Subcutaneous adipose tissue (tissue), 4 donors: ENCODE results near the gene TNIP1. TPM values are rescaled to one million over a fixed set of nuclear protein-coding genes. Genes with fewer than 3 reads are reported as not detected.

Experiments
- total RNA-seq, 4 donors: library from RNA; depleted of rRNA; stranded (reverse); fragments of >200 nt; gene quantifications; one replicate each; pipeline ENCODE4 v1.1.0, GENCODE V29; 2016
- TF ChIP-seq, protein P1 (sequence below): fragments of 450-650 bp; IDR thresholded peaks from one replicate; pipeline ENCODE4 v1.5.1; 2016; ENCODE audit warnings: low read depth, mild to moderate bottlenecking, control low read depth, antibody characterized with exemption, moderate library complexity

TNIP1 gene
- total RNA-seq, 4 donors from 2014 or later: 97.1 to 376 (median 190) TPM

DNA sequence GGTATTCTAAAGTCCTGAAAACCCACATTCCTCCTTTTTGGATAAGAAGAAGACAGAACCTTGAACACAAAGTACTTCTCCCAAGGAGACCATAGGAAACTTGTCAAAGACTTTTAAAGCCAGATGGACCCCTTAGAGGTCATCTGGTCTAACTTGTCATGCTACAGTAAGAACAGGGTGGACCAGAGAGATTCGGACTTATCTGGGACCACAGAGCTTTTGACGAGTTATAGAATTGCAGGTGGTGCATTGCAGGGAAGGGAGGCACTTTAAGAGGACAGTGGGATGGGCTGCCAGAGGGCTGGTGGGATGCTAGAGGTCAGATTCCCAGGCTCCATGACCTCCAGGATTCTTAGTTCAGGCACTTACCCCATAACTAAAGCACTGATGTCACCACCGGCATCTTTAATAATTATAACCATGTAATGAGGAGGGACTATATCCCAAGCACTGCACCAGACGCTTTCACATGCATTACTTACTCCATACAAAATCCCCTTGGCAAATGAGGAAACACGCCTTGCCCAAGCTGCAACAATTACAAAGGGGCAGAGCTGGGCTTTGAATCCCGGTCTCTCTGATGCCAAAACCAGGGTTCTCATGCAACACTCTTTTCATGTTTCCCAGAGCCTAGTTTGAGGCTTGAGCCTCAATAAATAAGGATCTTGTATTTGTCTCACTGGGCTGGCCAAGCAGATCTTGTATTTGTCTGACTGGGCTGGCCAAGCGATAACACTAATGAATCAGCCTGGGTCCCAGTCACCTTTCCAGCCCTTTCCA, 73.2 kb downstream of the TNIP1 start:
- TF ChIP-seq, protein P1, sequence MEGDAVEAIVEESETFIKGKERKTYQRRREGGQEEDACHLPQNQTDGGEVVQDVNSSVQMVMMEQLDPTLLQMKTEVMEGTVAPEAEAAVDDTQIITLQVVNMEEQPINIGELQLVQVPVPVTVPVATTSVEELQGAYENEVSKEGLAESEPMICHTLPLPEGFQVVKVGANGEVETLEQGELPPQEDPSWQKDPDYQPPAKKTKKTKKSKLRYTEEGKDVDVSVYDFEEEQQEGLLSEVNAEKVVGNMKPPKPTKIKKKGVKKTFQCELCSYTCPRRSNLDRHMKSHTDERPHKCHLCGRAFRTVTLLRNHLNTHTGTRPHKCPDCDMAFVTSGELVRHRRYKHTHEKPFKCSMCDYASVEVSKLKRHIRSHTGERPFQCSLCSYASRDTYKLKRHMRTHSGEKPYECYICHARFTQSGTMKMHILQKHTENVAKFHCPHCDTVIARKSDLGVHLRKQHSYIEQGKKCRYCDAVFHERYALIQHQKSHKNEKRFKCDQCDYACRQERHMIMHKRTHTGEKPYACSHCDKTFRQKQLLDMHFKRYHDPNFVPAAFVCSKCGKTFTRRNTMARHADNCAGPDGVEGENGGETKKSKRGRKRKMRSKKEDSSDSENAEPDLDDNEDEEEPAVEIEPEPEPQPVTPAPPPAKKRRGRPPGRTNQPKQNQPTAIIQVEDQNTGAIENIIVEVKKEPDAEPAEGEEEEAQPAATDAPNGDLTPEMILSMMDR: no peak

DNA sequence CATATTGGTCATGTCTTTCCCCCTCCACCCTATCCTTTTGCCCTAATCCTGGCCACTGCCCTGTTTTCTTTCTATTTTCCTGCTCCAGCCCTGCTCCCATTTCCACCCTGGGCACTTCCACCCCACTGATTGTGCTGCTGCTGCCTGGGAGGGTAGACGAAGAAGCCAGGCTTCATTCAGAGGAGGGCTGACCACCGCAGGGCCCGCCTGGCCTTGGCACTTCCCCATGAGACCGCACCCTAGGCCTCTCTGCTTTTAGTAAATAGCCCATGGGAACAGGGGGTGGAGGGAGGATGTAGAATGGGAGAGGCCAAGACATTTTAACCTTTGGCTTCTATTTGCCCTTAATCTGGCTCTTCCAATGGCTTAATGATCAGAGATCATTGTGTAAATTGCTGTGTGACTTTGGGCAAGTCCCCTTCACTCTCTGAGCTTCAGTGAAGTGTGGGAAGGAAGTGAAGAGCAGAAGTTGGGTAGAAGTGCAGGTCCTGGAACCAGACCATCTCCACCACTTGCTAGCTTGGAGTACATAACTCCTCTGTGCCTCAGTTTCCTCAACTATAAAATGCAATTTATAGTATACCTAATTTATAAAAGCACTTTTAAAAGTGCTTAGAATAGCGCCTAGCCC, 74.0 kb downstream of the TNIP1 start:
- TF ChIP-seq, protein P1: no peak

DNA sequence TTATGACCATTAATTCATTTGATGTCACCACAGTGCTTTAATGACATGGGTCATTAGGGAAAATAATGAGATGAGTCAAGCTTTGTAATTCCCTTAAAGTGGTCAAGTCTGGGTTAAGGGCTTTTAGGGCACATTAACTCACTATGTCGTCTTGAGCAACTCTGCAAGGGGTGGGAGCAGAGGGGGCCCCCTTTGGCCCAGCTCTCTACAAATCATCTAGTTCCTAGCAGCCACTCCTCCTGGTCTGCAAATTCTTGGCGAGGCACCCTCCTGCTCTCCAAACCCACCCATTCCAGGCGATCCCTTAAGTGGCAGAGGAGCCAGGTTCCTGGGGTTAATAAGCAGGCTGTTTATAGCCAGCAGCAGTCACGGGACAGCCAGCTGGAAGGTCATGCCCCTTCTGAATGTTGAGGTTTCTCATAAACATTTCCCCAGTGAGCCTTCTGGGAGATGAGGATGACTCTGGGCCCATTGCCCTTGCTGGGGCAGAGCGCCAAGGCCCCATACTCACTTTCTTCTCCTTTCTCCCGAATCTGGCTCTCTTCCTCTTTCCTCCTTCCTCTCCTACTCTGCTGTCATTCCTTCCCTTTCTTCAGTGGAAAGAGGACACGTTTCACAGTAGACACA, 74.8 kb downstream of the TNIP1 start:
- TF ChIP-seq, protein P1: no peak

DNA sequence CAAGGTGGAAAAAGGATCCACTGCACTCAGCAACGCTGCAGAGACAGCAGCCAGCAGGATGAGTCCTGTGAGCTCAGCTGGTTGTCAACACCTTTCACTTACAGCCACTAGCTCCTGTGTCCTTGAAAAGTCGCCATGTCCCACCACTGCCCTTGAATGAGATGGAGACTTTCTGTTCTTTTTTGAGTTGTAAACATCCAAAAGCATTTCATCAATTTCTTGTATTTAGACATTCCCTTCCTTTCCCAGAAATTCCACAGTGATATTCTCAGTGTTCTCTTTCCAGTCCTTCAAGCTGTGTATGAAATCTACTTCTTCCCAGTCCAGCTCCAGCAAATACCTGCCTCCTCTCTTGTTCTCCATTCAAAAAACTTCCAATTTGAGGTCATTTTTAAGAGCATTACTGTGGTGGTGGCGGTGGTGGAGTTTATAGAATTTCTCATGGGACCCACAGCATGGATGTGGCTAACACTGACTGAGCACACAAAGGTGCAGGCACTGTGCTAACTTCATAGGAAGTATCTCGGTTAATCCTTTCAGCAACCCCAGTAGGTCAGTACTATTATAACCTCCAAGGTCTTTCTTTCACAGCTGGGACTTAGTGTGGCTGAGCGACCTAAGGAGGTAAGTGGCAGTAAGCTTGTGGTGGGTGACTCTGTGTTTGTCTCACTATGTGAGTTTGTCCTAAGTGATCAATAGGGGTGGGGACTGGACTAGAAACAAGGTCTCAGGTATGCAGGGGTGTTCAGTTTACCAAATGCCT, 75.5 kb downstream of the TNIP1 start:
- TF ChIP-seq, protein P1: no peak

DNA sequence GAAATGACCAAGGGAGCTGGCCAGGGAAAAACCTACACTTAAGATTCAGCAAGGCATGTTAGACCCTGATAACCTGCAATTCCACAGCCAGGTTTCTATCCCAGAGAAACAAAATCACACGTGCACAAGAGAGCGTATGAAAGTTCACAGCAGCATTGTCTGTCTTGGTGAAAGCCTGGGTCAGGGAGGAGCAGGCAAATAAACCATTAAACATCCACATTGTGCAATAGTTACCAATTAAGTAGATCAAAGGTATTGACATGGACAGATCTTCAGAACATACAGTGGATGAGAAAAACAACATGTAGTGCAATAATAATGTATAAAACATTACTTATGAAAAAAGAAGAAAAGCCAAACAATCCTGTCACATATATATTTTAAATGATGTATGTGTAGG, 76.3 kb downstream of the TNIP1 start:
- TF ChIP-seq, protein P1: no peak

DNA sequence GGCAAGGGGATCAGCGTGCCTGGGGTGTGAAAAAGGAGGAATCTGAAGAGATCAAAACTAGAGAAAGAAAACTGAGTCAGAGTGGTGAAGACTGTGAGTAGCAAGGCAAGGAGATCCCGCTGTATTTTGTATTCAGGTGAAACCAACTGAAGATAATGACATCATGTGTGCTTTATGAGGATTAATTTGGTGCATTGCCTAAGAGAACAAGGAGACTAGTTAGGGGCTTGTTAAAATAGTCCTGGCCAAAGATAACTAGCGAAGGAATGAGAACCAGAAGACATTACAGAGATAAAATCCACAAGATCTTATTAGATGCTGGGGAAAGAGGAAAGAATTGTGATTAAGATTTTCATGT, 77.4 kb downstream of the TNIP1 start:
- TF ChIP-seq, protein P1: no peak
